ENCODE measurements around the gene FUNDC2. TPM values are rescaled to one million over a fixed set of nuclear protein-coding genes. Genes with fewer than 3 reads are reported as not detected.

The FUNDC2 gene
- total RNA-seq, 1 donor from 2014 or later, result 44.2 TPM

GRCh38 chrX:155068165-155068564 is 41.5 kb downstream of the FUNDC2 start:
- intact Hi-C loops (cut with micrococcal nuclease), result no loop called here

GRCh38 chrX:155069414-155069813 is 42.8 kb downstream of the FUNDC2 start:
- intact Hi-C loops (cut with micrococcal nuclease), result no loop called here

GRCh38 chrX:155070038-155070437 is 43.4 kb downstream of the FUNDC2 start:
- intact Hi-C loops (cut with micrococcal nuclease), result loop anchor here (2.0 to 5.0 kb wide), 5 partner anchors 192 to 811 kb away; partner anchors contain the start of genes DKC1, RAB39B and VAMP7

- intact Hi-C loops (cut with micrococcal nuclease), result loop anchor here (2.0 to 5.0 kb wide), 5 partner anchors 192 to 810 kb away; partner anchors contain the start of genes DKC1, RAB39B and VAMP7
These were observed 44.0 kb downstream of the FUNDC2 start for GRCh38 chrX:155070663-155070974.

- intact Hi-C loops (cut with micrococcal nuclease), result loop anchor here (1.0 to 5.0 kb wide), 11 partner anchors 14 to 810 kb away; partner anchors contain the start of genes DKC1, MPP1, RAB39B and VAMP7
These were observed 44.5 kb downstream of the FUNDC2 start, which contains the start of the genes BRCC3, CMC4 and MTCP1 for GRCh38 chrX:155070975-155071693. TSS of gene BRCC3 (plus strand) at chrX:155071508. CDS start at chrX:155071528, 20 bp downstream. TSS of gene CMC4 (minus strand) at chrX:155071136. CDS start at chrX:155064023, 7,113 bp downstream. TSS of gene MTCP1 (minus strand) at chrX:155071136. CDS start at chrX:155066010, 5,126 bp downstream.

GRCh38 chrX:155071694-155072280 is 45.1 kb downstream of the FUNDC2 start:
- intact Hi-C loops (cut with micrococcal nuclease), result loop anchor here (1.0 to 5.0 kb wide), 11 partner anchors 14 to 809 kb away; partner anchors contain the start of genes DKC1, MPP1, RAB39B and VAMP7

- intact Hi-C loops (cut with micrococcal nuclease), result loop anchor here (1.0 kb wide), 1 partner anchor 105 kb away; no protein-coding TSS in a partner anchor
These were observed 59.7 kb downstream of the FUNDC2 start for GRCh38 chrX:155086202-155086840.

GRCh38 chrX:155086961-155087735 is 60.5 kb downstream of the FUNDC2 start:
- intact Hi-C loops (cut with micrococcal nuclease), result loop anchor here (1.0 kb wide), 2 partner anchors 106 to 169 kb away; no protein-coding TSS in a partner anchor

- intact Hi-C loops (cut with micrococcal nuclease), result loop anchor here (1.0 to 5.0 kb wide), 4 partner anchors 23 to 122 kb away; partner anchors contain the start of genes BRCC3, CMC4, MTCP1 and VBP1
These were observed 67.9 kb downstream of the FUNDC2 start for GRCh38 chrX:155094468-155095061.

GRCh38 chrX:155105919-155106318 is 79.3 kb downstream of the FUNDC2 start:
- intact Hi-C loops (cut with micrococcal nuclease), result no loop called here

GRCh38 chrX:155108427-155108826 is 81.8 kb downstream of the FUNDC2 start:
- intact Hi-C loops (cut with micrococcal nuclease), result no loop called here

Other genes starting within 250 kb of the FUNDC2 start
- gene MPP1, start 221.4 kb upstream of the FUNDC2 start, total RNA-seq, result 46.1 and 47.4 TPM in 2 replicates
- gene SMIM9, start 192.2 kb upstream of the FUNDC2 start, total RNA-seq, result not detected in 2 replicates
- gene F8A1, start 140.5 kb upstream of the FUNDC2 start, total RNA-seq, result 20.0 and 21.5 TPM in 2 replicates
- 3.9 and 4.6 TPM in 2 replicates for gene F8, start 4.1 kb upstream of the FUNDC2 start, total RNA-seq
- 1.3 and 3.1 TPM in 2 replicates for gene CMC4, start 44.3 kb downstream of the FUNDC2 start, total RNA-seq
- 13.5 and 20.3 TPM in 2 replicates for gene MTCP1, start 44.3 kb downstream of the FUNDC2 start, total RNA-seq
- gene BRCC3, start 44.7 kb downstream of the FUNDC2 start, total RNA-seq, result 29.0 and 30.8 TPM in 2 replicates
- gene VBP1, start 189.6 kb downstream of the FUNDC2 start, total RNA-seq, result 62.7 and 68.8 TPM in 2 replicates
- gene RAB39B, start 237.6 kb downstream of the FUNDC2 start, total RNA-seq, result 11.5 and 11.6 TPM in 2 replicates

Measured in T-helper 1 cell treated with Interleukin-12 subunit alpha and Interleukin-12 subunit beta and Interleukin-4 antibody, amounts not matched to agents 30 ng/mL and 1 ng/mL, for 36 hours (primary cell).